Lower leg skin (tissue), 3 donors: ENCODE data around the gene ATP9B.
A peak's percentile ranks its signal among the peaks of the same experiment; 100 is the strongest.

Source experiments
- POLR2A ChIP-seq, 2 donors: fragments of 450-650 bp; IDR thresholded peaks; one replicate each; pipeline ENCODE4 v1.6.1; 2016 to 2017; ENCODE audit warnings: antibody characterized with exemption in 2 of 2, mild to moderate bottlenecking in 1 of 2, moderate library complexity in 1 of 2
- TF ChIP-seq, protein P1 (sequence below), 3 donors: fragments of 450-650 bp; IDR thresholded peaks; one replicate each; pipeline ENCODE4 v1.5.1; 2016; ENCODE audit warnings: antibody characterized with exemption in 3 of 3, mild to moderate bottlenecking in 3 of 3, moderate library complexity in 2 of 3

DNA sequence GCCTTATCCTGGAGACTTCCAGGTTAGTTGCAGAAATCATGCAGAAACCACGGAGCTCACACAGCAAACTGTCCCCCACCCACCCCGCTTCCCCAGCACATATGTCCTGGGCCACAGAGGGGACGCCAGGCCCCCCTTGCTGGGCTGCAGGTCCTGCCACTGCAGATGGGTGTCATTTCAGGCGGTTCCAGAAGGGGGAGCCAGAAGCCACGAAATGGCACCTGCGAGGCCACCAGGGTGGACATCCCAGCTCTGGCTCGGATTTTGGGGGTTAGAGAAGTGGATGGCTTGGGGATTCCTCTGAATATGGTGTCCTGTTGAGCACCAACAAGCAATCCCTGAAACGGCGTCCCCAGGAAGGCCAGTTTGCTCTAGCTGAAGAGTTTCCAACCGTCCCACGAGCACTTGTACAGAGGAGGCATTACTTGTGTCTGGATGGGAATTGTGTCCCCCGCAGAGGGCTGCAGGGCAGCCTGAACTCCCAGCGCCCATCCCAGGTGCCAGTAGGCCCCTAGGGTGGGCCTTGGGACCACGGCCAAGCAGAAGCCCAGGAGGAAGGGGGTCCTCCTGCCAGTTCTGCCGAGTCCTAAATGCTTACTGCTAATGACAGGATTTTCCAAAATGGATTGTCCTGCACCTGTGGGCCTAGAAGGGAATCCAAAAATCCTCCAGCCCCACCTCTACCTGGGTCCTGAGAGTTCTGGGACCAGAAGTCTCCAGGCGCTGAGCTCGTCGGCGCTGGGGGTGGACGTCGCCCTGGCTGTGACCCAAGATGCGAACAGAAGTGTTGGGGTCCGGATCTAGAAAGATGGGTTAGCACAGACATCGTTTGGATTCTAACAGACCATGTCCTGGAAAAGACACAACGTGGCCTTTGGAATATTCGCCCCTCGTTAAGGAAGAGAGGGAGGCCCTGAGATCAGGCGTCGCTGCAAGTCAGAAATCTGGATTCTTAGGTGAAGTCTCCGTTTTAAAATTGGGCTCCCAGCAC, 311.9 kb downstream of the ATP9B start:
- TF ChIP-seq, protein P1, sequence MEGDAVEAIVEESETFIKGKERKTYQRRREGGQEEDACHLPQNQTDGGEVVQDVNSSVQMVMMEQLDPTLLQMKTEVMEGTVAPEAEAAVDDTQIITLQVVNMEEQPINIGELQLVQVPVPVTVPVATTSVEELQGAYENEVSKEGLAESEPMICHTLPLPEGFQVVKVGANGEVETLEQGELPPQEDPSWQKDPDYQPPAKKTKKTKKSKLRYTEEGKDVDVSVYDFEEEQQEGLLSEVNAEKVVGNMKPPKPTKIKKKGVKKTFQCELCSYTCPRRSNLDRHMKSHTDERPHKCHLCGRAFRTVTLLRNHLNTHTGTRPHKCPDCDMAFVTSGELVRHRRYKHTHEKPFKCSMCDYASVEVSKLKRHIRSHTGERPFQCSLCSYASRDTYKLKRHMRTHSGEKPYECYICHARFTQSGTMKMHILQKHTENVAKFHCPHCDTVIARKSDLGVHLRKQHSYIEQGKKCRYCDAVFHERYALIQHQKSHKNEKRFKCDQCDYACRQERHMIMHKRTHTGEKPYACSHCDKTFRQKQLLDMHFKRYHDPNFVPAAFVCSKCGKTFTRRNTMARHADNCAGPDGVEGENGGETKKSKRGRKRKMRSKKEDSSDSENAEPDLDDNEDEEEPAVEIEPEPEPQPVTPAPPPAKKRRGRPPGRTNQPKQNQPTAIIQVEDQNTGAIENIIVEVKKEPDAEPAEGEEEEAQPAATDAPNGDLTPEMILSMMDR (IDR thresholded peaks at IDR 0.05) = peak in 1 of 3 donors; percentile 42
- TF ChIP-seq POLR2A (IDR thresholded peaks at IDR 0.05) = no peak
